ENCODE results near the gene GAS5. TPM values are rescaled to one million over a fixed set of nuclear protein-coding genes. Genes with fewer than 3 reads are reported as not detected.
A peak's percentile ranks its signal among the peaks of the same experiment; 100 is the strongest.
"Not testable (repeated sequence)": the region's sequence is repeated elsewhere in the genome, so short reads cannot be mapped to it uniquely, and the experiment has no call there.

The GAS5 gene
- total RNA-seq, 2 donors from 2014 or later: 604 to 736 TPM

GRCh38 chr1:173865468-173866164, 2.2 kb downstream of the GAS5 start:
- H3K36me3 Mint-ChIP-seq (ENCODE audit: low read depth): peaks cover 8% of the 10 kb centered on the region
- no peaks in the 10 kb centered on the region for H3K27me3 Mint-ChIP-seq

GRCh38 chr1:173864179-173864867, 3.5 kb downstream of the GAS5 start:
- Mint-ChIP-seq H3K27me3 (no peaks in the 10 kb centered on the region), H3K4me3 (peak overlapping the region; percentile 91), H3K27ac (peak overlapping the region; percentile 92), H3K36me3 (ENCODE audit: low read depth) (peaks cover 7% of the 10 kb centered on the region), H3K4me1 (peaks cover 39% of the 10 kb centered on the region)
- no peaks in the 10 kb centered on the region for H3K9me3 ChIP-seq (ENCODE audit: control insufficient read depth, low read length, poor library complexity, severe bottlenecking)
- no peak for ATAC-seq
- DNase-seq: no peak

More at GRCh38 chr1:173865468-173866164, 2.2 kb downstream of the GAS5 start:
- Mint-ChIP-seq H3K27ac (peak overlapping the region; percentile 92), H3K4me3 (peak overlapping the region; percentile 91), H3K4me1 (peaks cover 47% of the 10 kb centered on the region)
- H3K9me3 ChIP-seq (ENCODE audit: control insufficient read depth, low read length, poor library complexity, severe bottlenecking): no peaks in the 10 kb centered on the region
- ATAC-seq (no peak), DNase-seq (no peak)

GRCh38 chr1:173863224-173864161, 4.3 kb downstream of the GAS5 start:
- Mint-ChIP-seq H3K36me3 (ENCODE audit: low read depth) (peaks cover 7% of the 10 kb centered on the region), H3K4me1 (peaks cover 34% of the 10 kb centered on the region), H3K4me3 (no peak overlapping the region), H3K27ac (peak overlapping the region; percentile 92), H3K27me3 (no peaks in the 10 kb centered on the region)
- ATAC-seq: no peak
- no peaks in the 10 kb centered on the region for H3K9me3 ChIP-seq (ENCODE audit: control insufficient read depth, low read length, poor library complexity, severe bottlenecking)
- DNase-seq: no peak

- ATAC-seq (no peak), DNase-seq (no peak)
- Mint-ChIP-seq H3K27me3 (no peaks in the 10 kb centered on the region), H3K4me3 (peak overlapping the region; percentile 31), H3K36me3 (ENCODE audit: low read depth) (peaks cover 6% of the 10 kb centered on the region), H3K4me1 (peaks cover 32% of the 10 kb centered on the region), H3K27ac (peak overlapping the region; percentile 77)
- no peaks in the 10 kb centered on the region for H3K9me3 ChIP-seq (ENCODE audit: control insufficient read depth, low read length, poor library complexity, severe bottlenecking)
Observed at GRCh38 chr1:173862769-173863223, 5.0 kb downstream of the GAS5 start.

- not testable (repeated sequence) for H3K9me3 ChIP-seq (ENCODE audit: control insufficient read depth, low read length, poor library complexity, severe bottlenecking); H3K27me3 Mint-ChIP-seq; ATAC-seq; H3K36me3 Mint-ChIP-seq (ENCODE audit: low read depth); DNase-seq
- Mint-ChIP-seq H3K4me3 (peak overlapping the region; percentile 31), H3K27ac (peak overlapping the region; percentile 77), H3K4me1 (peaks cover 31% of the 10 kb centered on the region)
Observed at GRCh38 chr1:173862146-173862768, 5.5 kb downstream of the GAS5 start.

- no peaks in the 10 kb centered on the region for H3K9me3 ChIP-seq (ENCODE audit: control insufficient read depth, low read length, poor library complexity, severe bottlenecking)
- no peak for ATAC-seq
- Mint-ChIP-seq H3K27ac (peak overlapping the region; percentile 77), H3K4me3 (no peak overlapping the region), H3K4me1 (peaks cover 26% of the 10 kb centered on the region), H3K36me3 (ENCODE audit: low read depth) (peaks cover 5% of the 10 kb centered on the region), H3K27me3 (no peaks in the 10 kb centered on the region)
- DNase-seq: no peak
Observed at GRCh38 chr1:173861731-173862145, 6.1 kb downstream of the GAS5 start.

GRCh38 chr1:173860065-173860464, 7.7 kb downstream of the GAS5 start:
- Mint-ChIP-seq H3K27me3 (no peaks in the 10 kb centered on the region), H3K4me1 (peaks cover 12% of the 10 kb centered on the region), H3K27ac (no peak overlapping the region), H3K4me3 (no peak overlapping the region), H3K36me3 (ENCODE audit: low read depth) (peaks cover 6% of the 10 kb centered on the region)
- no peak for ATAC-seq
- DNase-seq: no peak
- H3K9me3 ChIP-seq (ENCODE audit: control insufficient read depth, low read length, poor library complexity, severe bottlenecking): no peaks in the 10 kb centered on the region

- not testable (repeated sequence) for H3K36me3 Mint-ChIP-seq (ENCODE audit: low read depth); ATAC-seq; H3K27me3 Mint-ChIP-seq; H3K4me3 Mint-ChIP-seq; H3K27ac Mint-ChIP-seq; DNase-seq; H3K9me3 ChIP-seq (ENCODE audit: control insufficient read depth, low read length, poor library complexity, severe bottlenecking); H3K4me1 Mint-ChIP-seq
Observed at GRCh38 chr1:173859547-173859946, 8.2 kb downstream of the GAS5 start.

GRCh38 chr1:173857363-173857917, 10.3 kb downstream of the GAS5 start:
- no peak for DNase-seq
- no peaks in the 10 kb centered on the region for H3K9me3 ChIP-seq (ENCODE audit: control insufficient read depth, low read length, poor library complexity, severe bottlenecking)
- peaks cover 6% of the 10 kb centered on the region for H3K36me3 Mint-ChIP-seq (ENCODE audit: low read depth)
- no peak overlapping the region for H3K4me3 Mint-ChIP-seq
- no peak for ATAC-seq
- H3K27ac Mint-ChIP-seq: no peak overlapping the region
- peaks cover 5% of the 10 kb centered on the region for H3K4me1 Mint-ChIP-seq
- H3K27me3 Mint-ChIP-seq: no peaks in the 10 kb centered on the region

GRCh38 chr1:173856903-173857302, 10.9 kb downstream of the GAS5 start:
- no peak for ATAC-seq
- H3K4me3 Mint-ChIP-seq: no peak overlapping the region
- peaks cover 6% of the 10 kb centered on the region for H3K36me3 Mint-ChIP-seq (ENCODE audit: low read depth)
- no peaks in the 10 kb centered on the region for H3K9me3 ChIP-seq (ENCODE audit: control insufficient read depth, low read length, poor library complexity, severe bottlenecking)
- H3K27me3 Mint-ChIP-seq: no peaks in the 10 kb centered on the region
- no peak for DNase-seq
- peaks cover 5% of the 10 kb centered on the region for H3K4me1 Mint-ChIP-seq
- H3K27ac Mint-ChIP-seq: no peak overlapping the region

- H3K36me3 Mint-ChIP-seq (ENCODE audit: low read depth): peaks cover 6% of the 10 kb centered on the region
- H3K27me3 Mint-ChIP-seq: no peaks in the 10 kb centered on the region
- no peak for ATAC-seq
- no peak overlapping the region for H3K4me3 Mint-ChIP-seq
- peak overlapping the region; percentile 54 for H3K27ac Mint-ChIP-seq
- peaks cover 5% of the 10 kb centered on the region for H3K4me1 Mint-ChIP-seq
- H3K9me3 ChIP-seq (ENCODE audit: control insufficient read depth, low read length, poor library complexity, severe bottlenecking): no peaks in the 10 kb centered on the region
- DNase-seq: no peak
Observed at GRCh38 chr1:173856014-173856413, 11.8 kb downstream of the GAS5 start.

GRCh38 chr1:173853074-173853473, 14.7 kb downstream of the GAS5 start:
- no peaks in the 10 kb centered on the region for H3K9me3 ChIP-seq (ENCODE audit: control insufficient read depth, low read length, poor library complexity, severe bottlenecking)
- H3K4me1 Mint-ChIP-seq: peaks cover 8% of the 10 kb centered on the region
- H3K4me3 Mint-ChIP-seq: no peak overlapping the region
- ATAC-seq: no peak
- peaks cover 6% of the 10 kb centered on the region for H3K36me3 Mint-ChIP-seq (ENCODE audit: low read depth)
- no peak for DNase-seq
- H3K27ac Mint-ChIP-seq: no peak overlapping the region
- H3K27me3 Mint-ChIP-seq: no peaks in the 10 kb centered on the region

All from T-helper 17 cell (primary cell).